Calu3 (cell line): Measurements from ENCODE around the gene MCM7. TPM values are rescaled to one million over a fixed set of nuclear protein-coding genes. Genes with fewer than 3 reads are reported as not detected.

ENCODE experiments used
- BruUV-seq: library from RNA; stranded (reverse); fragments of 400-500 nt; replicated peaks from 2 replicates; lab custom pipeline; 2021; lab: Mats Ljungman, UMichigan
- CTCF ChIA-PET: fragments of 300-600 bp; sonication (Branson Sonifier 250); formaldehyde crosslinking; loops from one replicate; lab custom pipeline; 2022; ENCODE audit warnings: antibody characterized with exemption; lab: Charles Lee
- DNase-seq: peaks from one replicate; pipeline ENCODE4 v3.0.0; 2022
- H3K27ac Mint-ChIP-seq: one replicate; pipeline ENCODE4 v1.8.0; 2022; ENCODE audit warnings: mixed read lengths; ENCODE audit not compliant: unreplicated experiment
- H3K27me3 Mint-ChIP-seq: one replicate; pipeline ENCODE4 v1.8.0; 2022; ENCODE audit warnings: mixed read lengths; ENCODE audit not compliant: unreplicated experiment
- H3K36me3 Mint-ChIP-seq: one replicate; pipeline ENCODE4 v1.8.0; 2022; ENCODE audit warnings: mild to moderate bottlenecking, moderate library complexity, mixed read lengths; ENCODE audit not compliant: insufficient read depth, unreplicated experiment
- H3K4me1 Mint-ChIP-seq: one replicate; pipeline ENCODE4 v1.8.0; 2022; ENCODE audit warnings: mild to moderate bottlenecking, low read depth, mixed read lengths; ENCODE audit not compliant: unreplicated experiment
- H3K4me3 Mint-ChIP-seq: one replicate; pipeline ENCODE4 v1.8.0; 2022; ENCODE audit warnings: mild to moderate bottlenecking, low read depth, moderate library complexity, mixed read lengths; ENCODE audit not compliant: unreplicated experiment
- H3K9me3 Mint-ChIP-seq: one replicate; pipeline ENCODE4 v1.8.0; 2022; ENCODE audit warnings: low read depth, mixed read lengths; ENCODE audit not compliant: unreplicated experiment
- CTCF ChIP-seq: fragments of 200-600 bp; IDR thresholded peaks from one replicate; pipeline ENCODE4 v1.8.0; 2022; ENCODE audit warnings: antibody characterized with exemption; ENCODE audit not compliant: unreplicated experiment
- intact Hi-C: fragments of 100-400 bp; cut with micrococcal nuclease; formaldehyde crosslinking; loops from one replicate; pipeline ENCODE4 v1.10.0; 2022; ENCODE audit not compliant: unreplicated experiment
- total RNA-seq: library from RNA; stranded (reverse); gene quantifications from 2 replicates; pipeline ENCODE4 v1.2.3, GENCODE V29; 2022

Gene MCM7
- total RNA-seq, 1 experiment from 2014 or later: 122 TPM

- TF ChIP-seq CTCF: no peak
- no peaks in the 10 kb centered on the region for H3K27me3 Mint-ChIP-seq
- no peak overlapping the region for H3K27ac Mint-ChIP-seq
- intact Hi-C loops: no loop called here
- BruUV-seq: no TSS peak
- H3K4me3 Mint-ChIP-seq: no peak overlapping the region
- peaks cover 8% of the 10 kb centered on the region for H3K4me1 Mint-ChIP-seq
- peaks cover 35% of the 10 kb centered on the region for H3K36me3 Mint-ChIP-seq
- DNase-seq: no peak
- CTCF ChIA-PET: no interaction called here
- H3K9me3 Mint-ChIP-seq: no peaks in the 10 kb centered on the region
These were observed 23.4 kb upstream of the MCM7 start for GRCh38 chr7:100124301-100125230.

- no peak for TF ChIP-seq CTCF
- H3K36me3 Mint-ChIP-seq: peaks cover 43% of the 10 kb centered on the region
- CTCF ChIA-PET: no interaction called here
- H3K4me3 Mint-ChIP-seq: no peak overlapping the region
- H3K4me1 Mint-ChIP-seq: peaks cover 8% of the 10 kb centered on the region
- H3K27ac Mint-ChIP-seq: no peak overlapping the region
- H3K27me3 Mint-ChIP-seq: no peaks in the 10 kb centered on the region
- BruUV-seq: no TSS peak
- intact Hi-C loops: no loop called here
- no peaks in the 10 kb centered on the region for H3K9me3 Mint-ChIP-seq
- no peak for DNase-seq
These were observed 21.4 kb upstream of the MCM7 start for GRCh38 chr7:100122568-100122967.

GRCh38 chr7:100122067-100122466 is 20.9 kb upstream of the MCM7 start:
- H3K27me3 Mint-ChIP-seq: no peaks in the 10 kb centered on the region

GRCh38 chr7:100120733-100121036 is 19.5 kb upstream of the MCM7 start:
- intact Hi-C loops: no loop called here
- H3K36me3 Mint-ChIP-seq: peaks cover 24% of the 10 kb centered on the region
- H3K9me3 Mint-ChIP-seq: no peaks in the 10 kb centered on the region
- H3K4me1 Mint-ChIP-seq: peaks cover 8% of the 10 kb centered on the region
- no peaks in the 10 kb centered on the region for H3K27me3 Mint-ChIP-seq
- no peak for DNase-seq
- CTCF ChIA-PET: no interaction called here
- H3K27ac Mint-ChIP-seq: no peak overlapping the region
- BruUV-seq: no TSS peak
- no peak for TF ChIP-seq CTCF
- H3K4me3 Mint-ChIP-seq: peak overlapping the region; percentile 96

More at GRCh38 chr7:100122067-100122466, 20.9 kb upstream of the MCM7 start:
- peaks cover 8% of the 10 kb centered on the region for H3K4me1 Mint-ChIP-seq
- no peaks in the 10 kb centered on the region for H3K9me3 Mint-ChIP-seq
- BruUV-seq: no TSS peak
- no peak for TF ChIP-seq CTCF
- H3K36me3 Mint-ChIP-seq: peaks cover 38% of the 10 kb centered on the region
- CTCF ChIA-PET: no interaction called here
- no peak overlapping the region for H3K4me3 Mint-ChIP-seq
- no peak overlapping the region for H3K27ac Mint-ChIP-seq
- DNase-seq: no peak
- intact Hi-C loops: no loop called here
